HepG2 (cell line): Measurements from ENCODE around the gene CARD19. TPM values are rescaled to one million over a fixed set of nuclear protein-coding genes. Genes with fewer than 3 reads are reported as not detected.

Source experiments
- AGO1 ChIP-seq: fragments of 200-400 bp; formaldehyde crosslinking; IDR thresholded peaks from 2 replicates; pipeline ENCODE4 v1.6.1; 2017; ENCODE audit warnings: mild to moderate bottlenecking, low read depth, low read length, moderate library complexity; ENCODE audit not compliant: poor library complexity, severe bottlenecking
- HNF4A ChIP-seq: sonication (generic); formaldehyde crosslinking; IDR thresholded peaks from 2 replicates; pipeline ENCODE4 v1.4.0; 2020; ENCODE audit warnings: missing genetic modification reagents
- MBNL3 ChIP-seq: fragments of 250-450 bp; sonication (Bioruptor Pico); conservative IDR thresholded peaks from 2 replicates; pipeline ENCODE4 v1.8.0; 2022; ENCODE audit warnings: mild to moderate bottlenecking, inconsistent platforms
- MEIS1 ChIP-seq: sonication (generic); formaldehyde crosslinking; IDR thresholded peaks from 2 replicates; pipeline ENCODE4 v1.9.0; 2021; ENCODE audit warnings: mild to moderate bottlenecking, missing genetic modification reagents, moderate library complexity, borderline replicate concordance
- NCOR1 ChIP-seq: fragments of 200-600 bp; sonication (generic); IDR thresholded peaks from 2 replicates; pipeline ENCODE4 v1.7.0; 2017; ENCODE audit warnings: antibody characterized with exemption, low read length, borderline replicate concordance
- PHF21A ChIP-seq: sonication (generic); formaldehyde crosslinking; IDR thresholded peaks from 2 replicates; pipeline ENCODE4 v1.5.0; 2020; ENCODE audit warnings: mild to moderate bottlenecking, missing genetic modification reagents
- RELA ChIP-seq: sonication (generic); formaldehyde crosslinking; IDR thresholded peaks from 2 replicates; pipeline ENCODE4 v1.4.0; 2020; ENCODE audit warnings: missing genetic modification reagents
- RFXAP ChIP-seq: sonication (generic); formaldehyde crosslinking; IDR thresholded peaks from 2 replicates; pipeline ENCODE4 v1.4.0; 2020; ENCODE audit warnings: missing genetic modification reagents, borderline replicate concordance
- UBTF ChIP-seq: sonication (generic); formaldehyde crosslinking; IDR thresholded peaks from 2 replicates; pipeline ENCODE4 v1.4.0; 2020; ENCODE audit warnings: mild to moderate bottlenecking, missing genetic modification reagents
- ZNF841 ChIP-seq: sonication (generic); formaldehyde crosslinking; IDR thresholded peaks from 2 replicates; pipeline ENCODE4 v1.8.1; 2023; ENCODE audit warnings: missing genetic modification reagents, borderline replicate concordance
- ZSCAN25 ChIP-seq: sonication (generic); formaldehyde crosslinking; IDR thresholded peaks from 2 replicates; pipeline ENCODE4 v1.8.0; 2022; ENCODE audit warnings: mild to moderate bottlenecking, missing genetic modification reagents
- polyA plus RNA-seq, 8 experiments: library from polyadenylated mRNA; depleted of rRNA in 3 of 8; stranded (reverse) in 7 of 8; unstranded in 1 of 8; fragments of >200 nt; fragmentation: Illumina TruSeq in 4 of 8; extraction: Trizol in 4 of 8; gene quantifications; 2 replicates each; pipeline versions ENCODE4 v1.2.1 to v1.2.3, GENCODE V29; 2011 to 2016; ENCODE audit warnings: low read depth in 4 of 8, missing spikeins in 1 of 8, mixed read lengths in 1 of 8; ENCODE audit not compliant: insufficient read depth in 1 of 8
- total RNA-seq, 5 experiments: library from RNA; depleted of rRNA; stranded (reverse); fragments of >200 nt; fragmentation: Illumina TruSeq; extraction: Trizol; gene quantifications; 2 replicates each; pipeline ENCODE4 v1.2.3, GENCODE V29; 2016; ENCODE audit warnings: low read depth in 1 of 5
- TF ChIP-seq, protein P1 (sequence below): sonication (generic); formaldehyde crosslinking; IDR thresholded peaks from 2 replicates; pipeline ENCODE4 v1.4.0; 2020; ENCODE audit warnings: mild to moderate bottlenecking, missing genetic modification reagents, borderline replicate concordance
- TF ChIP-seq, protein P2 (sequence below): sonication (generic); formaldehyde crosslinking; IDR thresholded peaks from 2 replicates; pipeline ENCODE4 v1.5.1; 2020; ENCODE audit warnings: mild to moderate bottlenecking, missing genetic modification reagents
- TF ChIP-seq, protein P3 (sequence below): sonication (generic); formaldehyde crosslinking; IDR thresholded peaks from 2 replicates; pipeline ENCODE4 v1.4.0; 2020; ENCODE audit warnings: mild to moderate bottlenecking, missing genetic modification reagents
- TF ChIP-seq, protein P4 (sequence below): sonication (generic); IDR thresholded peaks from 2 replicates; pipeline ENCODE4 v1.6.1; 2016; ENCODE audit warnings: low read depth, borderline replicate concordance
- TF ChIP-seq, protein P5 (sequence below): sonication (generic); formaldehyde crosslinking; IDR thresholded peaks from 2 replicates; pipeline ENCODE4 v1.8.1; 2022; ENCODE audit warnings: mild to moderate bottlenecking, missing genetic modification reagents

The CARD19 gene
- total and polyA plus RNA-seq, 2 of the 13 experiments (the other 11 are each of a cell fraction or from before 2014, with no cell fraction given) = 18.4 to 47.2 TPM

GRCh38 chr9:93126825-93127368 is 30.9 kb downstream of the CARD19 start (continued):
- TF ChIP-seq, protein P1, sequence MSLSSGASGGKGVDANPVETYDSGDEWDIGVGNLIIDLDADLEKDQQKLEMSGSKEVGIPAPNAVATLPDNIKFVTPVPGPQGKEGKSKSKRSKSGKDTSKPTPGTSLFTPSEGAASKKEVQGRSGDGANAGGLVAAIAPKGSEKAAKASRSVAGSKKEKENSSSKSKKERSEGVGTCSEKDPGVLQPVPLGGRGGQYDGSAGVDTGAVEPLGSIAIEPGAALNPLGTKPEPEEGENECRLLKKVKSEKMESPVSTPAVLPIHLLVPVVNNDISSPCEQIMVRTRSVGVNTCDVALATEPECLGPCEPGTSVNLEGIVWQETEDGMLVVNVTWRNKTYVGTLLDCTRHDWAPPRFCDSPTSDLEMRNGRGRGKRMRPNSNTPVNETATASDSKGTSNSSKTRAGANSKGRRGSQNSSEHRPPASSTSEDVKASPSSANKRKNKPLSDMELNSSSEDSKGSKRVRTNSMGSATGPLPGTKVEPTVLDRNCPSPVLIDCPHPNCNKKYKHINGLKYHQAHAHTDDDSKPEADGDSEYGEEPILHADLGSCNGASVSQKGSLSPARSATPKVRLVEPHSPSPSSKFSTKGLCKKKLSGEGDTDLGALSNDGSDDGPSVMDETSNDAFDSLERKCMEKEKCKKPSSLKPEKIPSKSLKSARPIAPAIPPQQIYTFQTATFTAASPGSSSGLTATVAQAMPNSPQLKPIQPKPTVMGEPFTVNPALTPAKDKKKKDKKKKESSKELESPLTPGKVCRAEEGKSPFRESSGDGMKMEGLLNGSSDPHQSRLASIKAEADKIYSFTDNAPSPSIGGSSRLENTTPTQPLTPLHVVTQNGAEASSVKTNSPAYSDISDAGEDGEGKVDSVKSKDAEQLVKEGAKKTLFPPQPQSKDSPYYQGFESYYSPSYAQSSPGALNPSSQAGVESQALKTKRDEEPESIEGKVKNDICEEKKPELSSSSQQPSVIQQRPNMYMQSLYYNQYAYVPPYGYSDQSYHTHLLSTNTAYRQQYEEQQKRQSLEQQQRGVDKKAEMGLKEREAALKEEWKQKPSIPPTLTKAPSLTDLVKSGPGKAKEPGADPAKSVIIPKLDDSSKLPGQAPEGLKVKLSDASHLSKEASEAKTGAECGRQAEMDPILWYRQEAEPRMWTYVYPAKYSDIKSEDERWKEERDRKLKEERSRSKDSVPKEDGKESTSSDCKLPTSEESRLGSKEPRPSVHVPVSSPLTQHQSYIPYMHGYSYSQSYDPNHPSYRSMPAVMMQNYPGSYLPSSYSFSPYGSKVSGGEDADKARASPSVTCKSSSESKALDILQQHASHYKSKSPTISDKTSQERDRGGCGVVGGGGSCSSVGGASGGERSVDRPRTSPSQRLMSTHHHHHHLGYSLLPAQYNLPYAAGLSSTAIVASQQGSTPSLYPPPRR (CRISPR knock-in tag) = peak; percentile 78
- peak; percentile 45; the same call in 1 of the 2 replicates for TF ChIP-seq RFXAP (CRISPR knock-in tag)
- TF ChIP-seq, protein P2, sequence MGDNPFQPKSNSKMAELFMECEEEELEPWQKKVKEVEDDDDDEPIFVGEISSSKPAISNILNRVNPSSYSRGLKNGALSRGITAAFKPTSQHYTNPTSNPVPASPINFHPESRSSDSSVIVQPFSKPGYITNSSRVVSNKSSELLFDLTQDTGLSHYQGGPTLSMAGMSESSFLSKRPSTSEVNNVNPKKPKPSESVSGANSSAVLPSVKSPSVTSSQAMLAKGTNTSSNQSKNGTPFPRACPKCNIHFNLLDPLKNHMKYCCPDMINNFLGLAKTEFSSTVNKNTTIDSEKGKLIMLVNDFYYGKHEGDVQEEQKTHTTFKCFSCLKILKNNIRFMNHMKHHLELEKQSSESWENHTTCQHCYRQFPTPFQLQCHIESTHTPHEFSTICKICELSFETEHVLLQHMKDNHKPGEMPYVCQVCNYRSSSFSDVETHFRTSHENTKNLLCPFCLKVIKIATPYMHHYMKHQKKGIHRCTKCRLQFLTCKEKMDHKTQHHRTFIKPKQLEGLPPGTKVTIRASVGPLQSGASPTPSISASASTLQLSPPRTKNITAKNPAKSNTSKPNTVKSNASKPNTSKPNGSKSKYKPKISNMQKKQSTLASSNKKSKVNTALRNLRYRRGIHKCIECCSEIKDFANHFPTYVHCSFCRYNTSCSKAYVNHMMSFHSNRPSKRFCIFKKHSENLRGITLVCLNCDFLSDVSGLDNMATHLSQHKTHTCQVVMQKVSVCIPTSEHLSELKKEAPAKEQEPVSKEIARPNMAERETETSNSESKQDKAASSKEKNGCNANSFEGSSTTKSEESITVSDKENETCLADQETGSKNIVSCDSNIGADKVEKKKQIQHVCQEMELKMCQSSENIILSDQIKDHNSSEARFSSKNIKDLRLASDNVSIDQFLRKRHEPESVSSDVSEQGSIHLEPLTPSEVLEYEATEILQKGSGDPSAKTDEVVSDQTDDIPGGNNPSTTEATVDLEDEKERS (CRISPR knock-in tag) = no peak
- TF ChIP-seq, protein P3, sequence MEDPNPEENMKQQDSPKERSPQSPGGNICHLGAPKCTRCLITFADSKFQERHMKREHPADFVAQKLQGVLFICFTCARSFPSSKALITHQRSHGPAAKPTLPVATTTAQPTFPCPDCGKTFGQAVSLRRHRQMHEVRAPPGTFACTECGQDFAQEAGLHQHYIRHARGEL = no peak
- TF ChIP-seq NCOR1 = peak; percentile 45; the same call in 1 of the 2 replicates
- TF ChIP-seq, protein P4, sequence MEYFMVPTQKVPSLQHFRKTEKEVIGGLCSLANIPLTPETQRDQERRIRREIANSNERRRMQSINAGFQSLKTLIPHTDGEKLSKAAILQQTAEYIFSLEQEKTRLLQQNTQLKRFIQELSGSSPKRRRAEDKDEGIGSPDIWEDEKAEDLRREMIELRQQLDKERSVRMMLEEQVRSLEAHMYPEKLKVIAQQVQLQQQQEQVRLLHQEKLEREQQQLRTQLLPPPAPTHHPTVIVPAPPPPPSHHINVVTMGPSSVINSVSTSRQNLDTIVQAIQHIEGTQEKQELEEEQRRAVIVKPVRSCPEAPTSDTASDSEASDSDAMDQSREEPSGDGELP = peak; percentile 40; the same call in 1 of the 2 replicates
- TF ChIP-seq, protein P5, sequence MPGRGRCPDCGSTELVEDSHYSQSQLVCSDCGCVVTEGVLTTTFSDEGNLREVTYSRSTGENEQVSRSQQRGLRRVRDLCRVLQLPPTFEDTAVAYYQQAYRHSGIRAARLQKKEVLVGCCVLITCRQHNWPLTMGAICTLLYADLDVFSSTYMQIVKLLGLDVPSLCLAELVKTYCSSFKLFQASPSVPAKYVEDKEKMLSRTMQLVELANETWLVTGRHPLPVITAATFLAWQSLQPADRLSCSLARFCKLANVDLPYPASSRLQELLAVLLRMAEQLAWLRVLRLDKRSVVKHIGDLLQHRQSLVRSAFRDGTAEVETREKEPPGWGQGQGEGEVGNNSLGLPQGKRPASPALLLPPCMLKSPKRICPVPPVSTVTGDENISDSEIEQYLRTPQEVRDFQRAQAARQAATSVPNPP = no peak
- TF ChIP-seq ZNF841 (CRISPR knock-in tag) = no peak
- no peak; the same call in 1 of the 2 replicates for TF ChIP-seq MEIS1 (CRISPR knock-in tag)
- TF ChIP-seq RELA (CRISPR knock-in tag) = 0 out of 2 replicates have a peak, but pooled peaks have one; percentile 49
- TF ChIP-seq ZSCAN25 (CRISPR knock-in tag) = peak; percentile 93
- TF ChIP-seq MBNL3 (CRISPR knock-in tag) = no peak
- peak; percentile 88 for TF ChIP-seq PHF21A
- peak; percentile 77 for TF ChIP-seq UBTF
- no peak for TF ChIP-seq AGO1
- TF ChIP-seq HNF4A (CRISPR knock-in tag) = peak; percentile 91
